Tibial nerve (tissue), 4 donors: ENCODE data around the gene TLDC2.

Experiments
- EP300 ChIP-seq, 2 donors: sonication (generic); formaldehyde crosslinking; IDR thresholded peaks; one replicate each; pipeline ENCODE4 v1.6.1; 2017; ENCODE audit warnings: antibody characterized with exemption in 2 of 2, mild to moderate bottlenecking in 1 of 2
- POLR2A ChIP-seq, 2 donors: fragments of 450-650 bp; IDR thresholded peaks; one replicate each; pipeline ENCODE4 v1.6.1; 2017; ENCODE audit warnings: antibody characterized with exemption in 2 of 2, mild to moderate bottlenecking in 2 of 2, moderate library complexity in 2 of 2
- TF ChIP-seq, protein P1 (sequence below), 5 experiments: fragments of 200-600 bp in 3 of 5; fragments of 450-650 bp in 2 of 5; sonication (generic) in 3 of 5; IDR thresholded peaks; one replicate each; pipeline ENCODE4 v1.5.1; 2016 to 2019; ENCODE audit warnings: antibody characterized with exemption in 5 of 5, mild to moderate bottlenecking in 3 of 5, moderate library complexity in 2 of 5

DNA sequence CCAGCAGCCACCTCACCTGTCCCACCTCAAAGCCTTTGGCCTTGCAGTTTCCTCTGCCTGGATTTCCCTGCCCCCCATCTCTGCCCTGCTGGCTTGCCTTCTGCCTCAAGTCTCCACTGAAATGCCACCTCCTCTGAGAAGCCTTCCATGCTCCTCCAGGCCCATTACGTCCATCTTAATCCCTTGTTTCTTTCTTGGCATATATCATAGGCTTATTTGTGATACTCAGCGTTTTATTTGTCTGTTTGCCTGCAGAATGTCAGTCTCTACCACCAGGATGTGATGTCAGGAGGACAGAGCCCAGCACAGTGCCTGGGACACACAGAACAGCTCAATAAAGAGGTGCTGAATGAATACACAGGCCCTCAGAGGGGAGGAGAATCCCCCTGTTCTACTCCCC is 24.4 kb upstream of the TLDC2 start:
- TF ChIP-seq, protein P1, sequence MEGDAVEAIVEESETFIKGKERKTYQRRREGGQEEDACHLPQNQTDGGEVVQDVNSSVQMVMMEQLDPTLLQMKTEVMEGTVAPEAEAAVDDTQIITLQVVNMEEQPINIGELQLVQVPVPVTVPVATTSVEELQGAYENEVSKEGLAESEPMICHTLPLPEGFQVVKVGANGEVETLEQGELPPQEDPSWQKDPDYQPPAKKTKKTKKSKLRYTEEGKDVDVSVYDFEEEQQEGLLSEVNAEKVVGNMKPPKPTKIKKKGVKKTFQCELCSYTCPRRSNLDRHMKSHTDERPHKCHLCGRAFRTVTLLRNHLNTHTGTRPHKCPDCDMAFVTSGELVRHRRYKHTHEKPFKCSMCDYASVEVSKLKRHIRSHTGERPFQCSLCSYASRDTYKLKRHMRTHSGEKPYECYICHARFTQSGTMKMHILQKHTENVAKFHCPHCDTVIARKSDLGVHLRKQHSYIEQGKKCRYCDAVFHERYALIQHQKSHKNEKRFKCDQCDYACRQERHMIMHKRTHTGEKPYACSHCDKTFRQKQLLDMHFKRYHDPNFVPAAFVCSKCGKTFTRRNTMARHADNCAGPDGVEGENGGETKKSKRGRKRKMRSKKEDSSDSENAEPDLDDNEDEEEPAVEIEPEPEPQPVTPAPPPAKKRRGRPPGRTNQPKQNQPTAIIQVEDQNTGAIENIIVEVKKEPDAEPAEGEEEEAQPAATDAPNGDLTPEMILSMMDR (IDR thresholded peaks at IDR 0.05), result no peak
- TF ChIP-seq POLR2A (IDR thresholded peaks at IDR 0.05) (no peak), EP300 (IDR thresholded peaks at IDR 0.05) (no peak)
